Activated CD4-positive, alpha-beta T cell treated with anti-CD3 and anti-CD28 coated beads, Interleukin-2, Interleukin-4, amounts not matched to agents 100 ng/mL and 50 ng/mL, durations not matched to agents 16 hours and 8 hours (primary cell): Measurements from ENCODE around the gene HOXB1.

Experiments used
- DNase-seq: peaks from one replicate; pipeline ENCODE4 v3.0.0-alpha.2; 2020; ENCODE audit warnings: low spot score

The HOXB1 gene

GRCh38 chr17:48530887-48531272, at the start of gene HOXB1:
Gene HOXB1 (minus strand): TSS chr17:48531011. CDS start chr17:48530904, 107 bp downstream.
- DNase-seq, result no peak

- DNase-seq, result no peak
Measured at GRCh38 chr17:48579760-48580554, 49.1 kb upstream of the HOXB1 start.

GRCh38 chr17:48579471-48579759, 48.6 kb upstream of the HOXB1 start:
- no peak for DNase-seq

GRCh38 chr17:48578616-48579470, 48.0 kb upstream of the HOXB1 start:
- DNase-seq, result no peak

GRCh38 chr17:48577946-48578615, 47.3 kb upstream of the HOXB1 start, which contains the start of gene HOXB4:
Gene HOXB4 (minus strand): TSS chr17:48578350. CDS start chr17:48578319, 31 bp downstream.
- peak; percentile 74 for DNase-seq

- DNase-seq, result no peak
Measured at GRCh38 chr17:48577330-48577945, 46.6 kb upstream of the HOXB1 start.

- DNase-seq, result no peak
Measured at GRCh38 chr17:48576479-48577309, 45.9 kb upstream of the HOXB1 start.

- no peak for DNase-seq
Measured at GRCh38 chr17:48575673-48576478, 45.1 kb upstream of the HOXB1 start.

- DNase-seq, result no peak
Measured at GRCh38 chr17:48575066-48575582, 44.3 kb upstream of the HOXB1 start.

GRCh38 chr17:48574505-48575065, 43.8 kb upstream of the HOXB1 start:
- no peak for DNase-seq

- DNase-seq, result no peak
Measured at GRCh38 chr17:48571826-48572417, 41.1 kb upstream of the HOXB1 start.

- no peak for DNase-seq
Measured at GRCh38 chr17:48571024-48571818, 40.4 kb upstream of the HOXB1 start.

- no peak for DNase-seq
Measured at GRCh38 chr17:48570325-48571023, 39.7 kb upstream of the HOXB1 start.

GRCh38 chr17:48569674-48570324, 39.0 kb upstream of the HOXB1 start:
- DNase-seq, result no peak

GRCh38 chr17:48569240-48569582, 38.4 kb upstream of the HOXB1 start:
- no peak for DNase-seq

GRCh38 chr17:48568499-48569239, 37.9 kb upstream of the HOXB1 start:
- no peak for DNase-seq
